Fibroblast of peridontal ligament (primary cell): Measurements from ENCODE around the gene RIPOR2.
A peak's percentile ranks its signal among the peaks of the same experiment; 100 is the strongest.
"Not testable (repeated sequence)": the region's sequence is repeated elsewhere in the genome, so short reads cannot be mapped to it uniquely, and the experiment has no call there.

ENCODE experiments used
- DNase-seq: peaks from one replicate; pipeline ENCODE4 v3.0.0-alpha.2; 2010; ENCODE audit errors: extremely low read depth

RIPOR2 gene

DNA sequence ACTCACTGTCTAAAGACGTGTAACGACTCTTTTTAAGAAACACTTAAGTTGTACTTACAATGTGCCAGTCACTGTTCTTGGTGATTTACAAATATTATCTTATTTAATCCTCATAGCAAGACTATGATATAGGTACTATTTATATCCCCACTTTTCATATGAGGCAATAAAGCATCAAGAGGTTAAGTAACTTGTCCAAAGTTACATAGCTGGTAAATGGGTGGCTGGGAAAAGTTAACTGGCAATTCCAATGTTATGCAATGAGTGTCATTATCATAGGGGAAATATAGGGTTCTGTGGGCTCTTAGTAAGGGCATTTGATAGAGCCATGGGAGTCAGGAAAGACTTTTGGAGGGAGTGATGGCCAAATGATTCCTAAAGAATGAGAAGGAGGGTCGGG, 21.4 kb upstream of the RIPOR2 start:
- no peak for DNase-seq

DNA sequence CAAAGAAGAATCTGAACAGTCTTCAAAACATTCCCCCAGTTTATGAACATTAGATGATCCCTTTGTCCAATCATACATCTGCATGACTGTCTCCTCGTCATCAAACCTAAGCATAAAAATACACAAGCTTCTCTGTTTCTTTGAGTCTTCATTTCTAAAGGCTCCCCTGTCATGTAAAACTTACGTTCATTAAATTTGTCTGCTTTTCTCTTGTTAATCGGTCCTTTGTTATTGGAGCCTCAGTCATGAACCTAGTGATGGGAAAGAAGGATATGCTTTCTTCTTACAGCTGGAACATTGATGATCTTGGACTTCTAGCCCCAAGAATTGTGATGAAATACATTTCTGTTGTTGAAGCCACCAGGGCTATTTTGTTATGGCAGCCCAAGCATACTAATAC, 18.0 kb upstream of the RIPOR2 start:
- DNase-seq = no peak

DNA sequence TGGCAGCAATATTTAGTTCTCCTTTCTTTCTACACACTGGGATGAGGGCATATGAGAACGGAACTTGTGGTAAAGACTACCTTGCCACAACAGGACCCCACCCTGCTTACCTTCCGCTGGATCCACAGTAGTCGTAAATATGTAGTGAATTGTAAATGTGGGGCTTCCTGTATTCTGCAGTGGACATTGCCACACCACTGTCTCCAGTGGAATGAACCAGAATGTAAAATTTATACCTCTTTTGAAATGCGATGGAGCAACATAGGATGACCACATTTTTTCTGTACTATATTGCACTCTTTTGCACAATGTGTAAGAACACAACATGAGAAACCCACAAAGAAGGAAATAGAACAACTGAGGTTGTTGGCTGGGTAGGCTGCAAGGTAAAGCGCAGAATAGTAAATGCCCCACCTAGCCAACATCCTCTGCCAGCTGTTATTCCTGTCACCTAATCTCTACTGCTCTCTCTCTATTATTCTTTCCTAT, 16.1 kb upstream of the RIPOR2 start:
- no peak for DNase-seq

DNA sequence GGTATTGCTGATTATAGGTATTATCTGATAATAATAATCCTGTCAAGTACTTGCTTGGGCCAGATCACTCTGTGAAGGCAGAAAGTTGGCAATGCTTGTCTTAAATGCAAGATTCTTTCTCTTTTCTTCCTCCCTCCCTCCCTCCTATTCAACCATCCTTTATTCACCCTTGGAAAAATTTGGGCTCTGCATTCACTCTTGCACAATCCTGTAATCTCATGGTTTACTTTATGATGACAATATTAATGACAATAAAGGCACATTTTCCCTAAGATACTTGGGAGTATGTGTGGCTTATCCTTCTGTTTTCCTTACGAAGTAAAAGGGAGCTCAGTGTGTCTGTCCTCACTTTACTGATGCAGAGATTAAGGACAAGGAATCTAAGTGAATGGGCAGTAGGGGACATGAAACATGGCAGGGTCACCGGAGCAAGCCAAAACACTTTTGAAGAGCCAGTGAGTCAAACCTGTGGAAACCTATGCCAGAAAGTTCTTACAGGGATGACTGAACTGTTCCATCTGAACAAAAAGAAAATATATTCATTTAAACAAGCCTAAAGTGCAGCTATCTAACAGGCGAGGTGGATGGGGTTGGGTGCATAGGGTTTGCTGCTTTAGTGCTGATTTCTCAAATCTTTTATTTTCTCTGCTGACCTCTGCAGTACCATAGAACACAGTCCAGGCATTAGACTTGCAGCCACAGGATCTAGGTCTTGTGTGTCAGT, 14.6 kb upstream of the RIPOR2 start:
- DNase-seq = no peak

DNA sequence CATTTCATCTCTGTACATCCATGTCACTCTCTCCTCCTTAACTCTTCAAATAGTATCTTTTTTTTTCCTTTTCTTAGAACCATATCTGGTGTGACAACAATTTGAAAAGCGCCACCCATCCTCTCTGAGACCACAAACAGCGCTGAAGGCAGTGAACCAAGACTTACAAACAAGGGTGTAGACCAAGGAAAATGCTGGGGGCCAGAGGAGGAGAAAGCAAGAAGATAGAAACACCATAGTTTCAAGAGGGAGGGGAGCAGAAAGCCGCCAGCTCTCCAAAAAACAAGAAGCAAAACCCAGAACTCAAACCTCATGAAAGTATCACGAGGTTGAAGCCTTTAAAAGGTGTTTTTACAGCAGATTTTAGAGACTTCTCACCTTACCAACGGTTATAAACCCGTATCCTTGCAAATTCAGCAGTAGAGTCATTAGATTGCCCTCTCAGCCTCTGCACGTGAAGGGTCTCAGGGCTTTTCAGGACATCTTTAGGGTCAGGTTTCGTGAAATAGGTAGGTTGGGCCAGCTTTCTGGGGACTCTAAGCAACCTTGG, 13.3 kb upstream of the RIPOR2 start:
- DNase-seq = no peak

DNA sequence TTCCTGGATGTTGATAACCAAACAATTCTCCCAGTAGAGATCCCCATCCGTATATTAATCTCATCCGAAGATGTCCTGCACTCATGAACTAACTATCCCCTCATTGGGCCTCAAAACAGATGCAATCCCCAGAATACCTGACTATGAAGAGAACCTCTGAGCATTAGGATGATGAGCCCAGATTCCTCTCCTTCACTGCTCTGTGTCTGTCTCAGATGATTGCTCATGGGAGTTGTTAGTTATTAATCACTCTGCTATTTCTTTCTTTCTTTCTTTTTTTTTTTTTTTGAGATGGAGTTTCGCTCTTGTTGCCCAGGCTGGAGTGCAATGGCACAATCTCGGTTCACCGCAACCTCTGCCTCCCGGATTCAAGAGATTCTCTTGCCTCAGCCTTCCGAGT, 12.5 kb upstream of the RIPOR2 start:
- DNase-seq = not testable (repeated sequence)

DNA sequence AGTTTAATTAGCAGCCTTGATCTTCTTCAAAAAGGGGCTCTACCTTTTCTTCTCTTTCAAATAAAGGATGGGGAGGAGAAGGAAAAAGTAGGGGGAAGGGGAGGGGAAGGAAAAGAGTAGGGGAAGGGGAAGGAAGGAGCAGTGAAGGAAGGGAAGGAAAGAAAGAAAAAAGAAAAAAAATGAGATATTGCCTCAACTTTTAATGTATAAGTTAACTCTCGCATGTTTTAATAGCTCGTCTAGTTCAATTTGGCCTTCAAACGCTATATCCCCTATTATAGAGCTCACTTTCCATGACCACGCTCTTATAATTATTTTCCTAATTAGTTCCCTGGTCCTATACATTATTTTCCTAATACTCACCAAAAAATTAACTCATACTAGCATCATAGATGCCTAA, 11.9 kb upstream of the RIPOR2 start:
- no peak for DNase-seq

DNA sequence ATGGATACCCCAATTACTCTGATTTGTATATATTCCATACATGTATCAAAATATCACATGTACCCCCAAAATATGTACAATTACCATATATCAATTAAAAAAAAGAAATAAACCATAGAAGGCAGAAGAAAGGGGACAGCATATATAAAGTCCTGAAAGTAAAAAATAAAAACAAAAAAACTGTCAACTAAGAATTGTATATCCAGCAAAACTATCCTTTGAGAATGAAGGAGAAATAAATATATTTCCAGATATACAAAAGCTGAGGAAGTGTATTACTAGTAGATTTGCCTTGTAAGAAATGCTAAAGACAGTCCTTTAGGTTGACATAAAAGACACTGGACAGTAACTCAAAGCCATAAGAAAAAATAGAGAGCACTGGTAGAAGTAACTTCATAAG, 9.3 kb upstream of the RIPOR2 start:
- DNase-seq = no peak

DNA sequence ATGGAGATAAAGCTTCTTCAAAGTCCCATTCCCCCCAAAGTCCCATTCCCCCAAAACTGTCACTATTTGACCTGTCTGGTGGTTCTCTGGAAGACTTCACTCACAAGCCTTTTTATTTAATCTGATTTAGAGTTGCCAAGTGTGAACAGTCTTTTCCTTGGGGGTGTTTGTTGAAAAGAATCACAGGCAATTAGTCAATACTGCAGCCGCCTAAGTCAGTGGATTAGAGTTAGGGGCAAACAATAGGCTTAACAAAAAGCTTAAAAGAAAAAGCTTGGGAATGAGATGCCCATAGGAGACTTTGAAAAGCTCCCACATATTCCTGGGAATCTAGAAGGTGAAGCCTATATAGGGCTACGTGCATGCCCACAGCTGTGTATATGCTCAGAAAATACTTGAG, 8.0 kb upstream of the RIPOR2 start:
- no peak for DNase-seq

DNA sequence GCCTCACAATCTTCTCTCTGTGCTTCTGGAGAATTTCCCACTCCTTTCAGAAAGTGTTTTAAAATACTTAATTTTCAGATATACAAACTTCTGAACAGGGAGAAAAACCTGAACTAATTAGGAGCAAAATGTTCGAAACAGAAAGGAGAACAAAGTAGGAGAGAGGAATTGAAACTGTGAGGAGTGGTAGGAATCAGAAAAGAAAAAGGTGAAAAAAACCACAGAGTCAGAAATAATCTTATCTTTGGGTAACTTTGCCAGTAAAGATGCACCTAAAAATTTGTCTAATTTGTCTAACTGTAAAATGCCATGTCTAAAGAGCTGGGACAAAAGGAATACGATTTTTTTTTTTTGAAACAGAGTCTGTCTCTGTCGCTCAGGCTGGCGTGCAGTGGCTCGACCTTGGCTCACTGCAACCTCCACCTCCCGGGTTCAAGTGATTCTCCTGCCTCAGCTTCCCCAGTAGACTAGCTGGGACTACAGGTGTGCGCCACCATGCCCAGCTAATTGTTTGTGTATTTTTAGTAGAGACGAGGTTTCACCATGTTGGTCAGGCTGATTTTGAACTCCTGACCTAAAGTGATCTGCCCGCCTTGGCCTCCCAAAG, 4.7 kb upstream of the RIPOR2 start:
- no peak for DNase-seq

DNA sequence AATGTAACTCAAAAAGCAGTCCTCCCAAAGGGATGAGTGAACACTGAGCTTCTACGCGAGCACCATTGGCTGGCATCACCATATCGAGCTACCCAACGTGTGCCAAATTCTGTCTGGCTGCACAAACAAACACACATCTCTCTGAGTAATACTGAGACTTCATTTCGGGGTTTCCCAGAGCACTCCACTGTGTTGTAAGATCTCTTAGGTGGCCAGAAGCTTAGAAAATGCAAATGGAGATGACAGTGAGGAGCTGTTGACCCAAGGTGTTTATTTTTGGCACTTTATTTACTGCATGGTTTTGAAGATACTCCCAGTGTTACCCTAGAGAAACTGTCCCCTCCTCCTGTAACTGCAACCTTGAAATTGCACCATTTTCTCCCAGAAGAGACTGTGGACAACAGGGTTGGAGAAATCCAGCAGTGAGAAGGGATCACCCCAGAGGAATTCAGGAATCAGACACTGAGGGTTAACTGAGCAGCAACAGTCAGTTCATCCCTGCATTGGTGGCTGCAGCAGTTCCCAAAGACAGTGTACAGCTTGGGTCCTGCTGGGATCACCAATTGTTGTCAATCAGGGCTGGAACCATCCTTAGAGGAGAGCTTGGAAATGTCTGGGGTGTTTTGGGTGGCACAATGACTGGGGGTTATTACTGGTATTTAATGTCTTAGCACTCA, 1.0 kb upstream of the RIPOR2 start:
- DNase-seq = no peak

DNA sequence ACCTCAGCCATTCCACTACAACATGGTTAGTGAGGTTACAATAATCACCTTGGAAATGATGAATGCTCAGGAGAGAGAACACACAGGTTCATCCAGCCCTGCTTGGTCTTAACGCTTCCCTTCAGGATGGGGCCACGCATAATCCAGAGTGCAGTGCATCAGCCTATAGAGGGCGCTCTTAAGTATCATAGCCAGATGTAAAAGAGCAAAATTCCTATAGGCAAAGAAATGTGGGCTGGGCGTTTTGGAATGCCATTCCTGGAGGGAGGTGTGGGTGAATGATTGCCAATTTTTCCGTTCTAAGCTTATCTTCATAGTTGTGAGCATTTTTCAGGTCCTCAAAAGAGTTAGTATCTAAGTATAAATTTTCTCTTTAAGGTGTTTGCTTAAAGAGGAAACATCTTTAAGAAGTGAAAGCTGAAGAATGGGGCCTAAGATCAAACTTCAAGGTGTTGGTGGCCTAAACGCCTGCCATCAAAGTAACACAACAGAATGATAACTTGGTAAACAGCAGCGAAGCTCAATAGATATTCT, 1.8 kb downstream of the RIPOR2 start:
- DNase-seq = no peak

DNA sequence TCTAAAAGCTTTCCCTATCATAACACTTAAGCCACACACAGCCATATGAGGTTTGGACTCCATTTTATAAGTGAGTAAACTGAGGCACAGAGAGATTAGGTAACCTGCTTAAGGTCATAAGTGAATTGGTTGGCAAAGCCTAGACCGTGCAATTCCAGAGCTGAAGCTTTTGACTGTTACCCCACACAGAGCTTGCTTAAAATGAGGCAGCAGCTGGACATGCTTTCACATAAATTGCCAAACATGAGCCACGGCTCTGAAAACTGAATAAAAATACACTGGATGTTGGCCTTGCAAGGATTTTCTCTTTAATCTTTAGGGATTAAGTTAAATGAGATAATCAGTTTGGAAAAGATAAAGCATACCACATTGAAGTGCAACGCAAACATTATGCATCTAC, 2.5 kb downstream of the RIPOR2 start:
- no peak for DNase-seq

DNA sequence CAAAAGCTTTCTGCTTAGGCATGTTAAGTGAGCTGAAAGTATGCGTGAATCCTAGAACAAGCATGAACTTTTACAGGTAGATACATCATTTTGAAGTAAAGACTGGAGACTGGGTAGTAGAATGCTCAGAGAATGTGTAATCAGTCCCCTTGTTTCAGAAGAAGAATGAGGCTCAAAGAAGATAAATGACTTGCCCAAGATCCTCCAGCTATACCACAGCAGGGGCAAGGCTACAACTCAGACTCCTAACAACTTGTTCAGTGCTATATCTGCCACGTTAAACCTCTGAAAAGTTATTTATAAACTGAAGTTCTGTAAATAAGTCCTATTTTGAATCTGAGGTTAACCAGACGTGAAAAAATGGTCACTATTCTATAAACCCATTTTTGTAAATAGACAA, 2.9 kb downstream of the RIPOR2 start:
- no peak for DNase-seq

DNA sequence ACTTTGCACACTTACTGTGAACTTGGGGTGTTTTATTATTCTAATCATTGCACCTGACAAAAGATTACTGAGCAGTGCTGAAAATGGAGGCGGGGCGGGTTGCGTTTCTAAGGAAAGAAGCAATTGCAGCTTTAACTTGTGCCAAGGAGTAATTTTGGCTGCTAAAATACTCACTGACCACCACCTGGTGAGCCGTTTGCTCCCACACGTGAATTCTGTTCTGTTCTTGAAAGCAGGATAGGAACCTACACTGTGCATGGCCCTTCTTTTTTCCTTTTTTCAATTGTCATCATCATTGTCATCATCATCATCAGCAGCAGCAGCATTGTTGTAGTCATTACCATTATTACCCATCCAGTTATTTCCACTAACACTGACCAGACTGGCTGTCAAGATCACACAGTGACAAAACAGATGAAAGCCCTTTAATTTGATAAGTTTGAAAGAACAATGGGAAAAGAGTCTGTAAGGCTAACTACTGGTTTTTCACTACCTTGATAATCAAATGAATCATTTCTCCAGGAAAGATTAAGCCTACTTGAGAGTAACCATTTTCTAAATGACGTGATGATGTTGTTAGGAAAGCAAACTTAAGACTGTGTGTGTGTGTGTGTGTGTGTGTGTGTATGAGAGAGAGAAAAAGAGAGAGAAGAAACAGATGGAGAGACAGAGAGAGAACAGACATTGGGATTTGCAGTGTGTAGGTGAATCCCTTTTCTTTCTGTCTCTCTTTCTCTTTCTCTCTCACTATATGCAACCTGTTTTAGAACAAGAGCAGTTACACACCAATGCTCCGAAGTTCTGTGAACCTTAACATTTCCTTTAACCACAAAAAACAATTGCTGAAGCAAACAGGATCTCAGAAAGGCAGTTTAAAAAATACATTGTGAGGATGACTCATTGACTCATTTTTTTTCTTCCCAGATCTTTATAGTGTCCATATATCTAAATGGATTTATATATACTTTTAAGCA, 3.8 kb downstream of the RIPOR2 start:
- DNase-seq = no peak

DNA sequence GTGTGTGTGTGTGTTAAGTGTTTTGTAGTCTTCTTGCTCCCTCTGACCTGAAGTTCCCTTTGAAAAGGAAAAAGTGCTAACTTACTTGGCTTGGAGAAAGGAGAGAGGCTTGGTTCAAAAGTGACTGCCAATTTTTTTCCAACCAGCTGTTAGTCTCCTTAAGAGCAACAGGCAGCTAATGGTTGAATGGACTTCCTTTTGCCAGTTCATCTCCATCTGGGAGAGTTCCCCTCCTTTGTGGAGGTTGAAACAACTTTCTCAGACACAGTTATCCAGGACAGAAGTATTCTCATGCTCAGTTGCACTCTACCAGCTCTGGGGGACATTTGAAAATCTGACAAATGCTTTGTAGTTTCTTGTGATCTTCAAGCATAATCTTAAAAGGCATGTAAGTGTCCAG, 4.5 kb downstream of the RIPOR2 start:
- DNase-seq = no peak

DNA sequence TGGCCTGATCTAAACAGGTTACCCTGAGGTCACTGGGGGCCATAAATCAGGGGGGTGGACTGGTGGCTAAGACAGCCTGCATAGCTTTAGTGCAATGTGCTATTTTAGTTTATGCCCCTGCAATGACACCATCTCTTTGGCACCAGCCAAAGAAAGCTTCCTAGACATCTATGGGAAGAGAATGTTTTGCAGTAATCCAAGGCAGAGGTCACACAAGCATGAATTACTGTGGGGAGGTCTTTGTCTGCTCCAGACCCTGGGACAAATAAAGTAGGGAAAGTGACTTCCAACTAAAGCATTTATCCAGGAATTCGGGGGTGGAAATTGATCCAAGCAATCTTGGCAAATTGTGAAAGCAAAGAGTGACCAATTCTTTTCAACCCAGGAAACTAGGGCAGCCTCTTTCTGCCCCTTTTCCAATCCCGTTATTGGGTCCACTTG, 5.3 kb downstream of the RIPOR2 start:
- DNase-seq = peak; percentile 23

DNA sequence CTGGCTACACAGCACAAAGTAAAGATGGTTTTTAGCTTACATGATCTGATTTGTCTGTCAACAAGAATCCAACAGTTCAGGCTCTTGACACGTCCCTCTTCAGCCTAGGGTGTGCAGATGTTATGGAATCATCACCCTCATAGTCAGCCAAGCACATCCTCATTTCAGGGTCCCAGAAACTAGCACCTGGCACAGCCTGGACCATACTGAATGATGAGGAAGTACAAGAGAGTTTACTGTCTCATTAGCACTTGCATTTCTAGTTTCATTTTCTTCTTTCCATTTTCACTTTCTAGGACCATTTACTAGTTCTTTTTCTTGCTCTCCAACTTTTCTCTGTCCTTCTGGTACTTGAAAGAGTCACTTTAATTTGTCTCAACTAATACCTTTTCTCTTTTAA, 6.5 kb downstream of the RIPOR2 start:
- no peak for DNase-seq

DNA sequence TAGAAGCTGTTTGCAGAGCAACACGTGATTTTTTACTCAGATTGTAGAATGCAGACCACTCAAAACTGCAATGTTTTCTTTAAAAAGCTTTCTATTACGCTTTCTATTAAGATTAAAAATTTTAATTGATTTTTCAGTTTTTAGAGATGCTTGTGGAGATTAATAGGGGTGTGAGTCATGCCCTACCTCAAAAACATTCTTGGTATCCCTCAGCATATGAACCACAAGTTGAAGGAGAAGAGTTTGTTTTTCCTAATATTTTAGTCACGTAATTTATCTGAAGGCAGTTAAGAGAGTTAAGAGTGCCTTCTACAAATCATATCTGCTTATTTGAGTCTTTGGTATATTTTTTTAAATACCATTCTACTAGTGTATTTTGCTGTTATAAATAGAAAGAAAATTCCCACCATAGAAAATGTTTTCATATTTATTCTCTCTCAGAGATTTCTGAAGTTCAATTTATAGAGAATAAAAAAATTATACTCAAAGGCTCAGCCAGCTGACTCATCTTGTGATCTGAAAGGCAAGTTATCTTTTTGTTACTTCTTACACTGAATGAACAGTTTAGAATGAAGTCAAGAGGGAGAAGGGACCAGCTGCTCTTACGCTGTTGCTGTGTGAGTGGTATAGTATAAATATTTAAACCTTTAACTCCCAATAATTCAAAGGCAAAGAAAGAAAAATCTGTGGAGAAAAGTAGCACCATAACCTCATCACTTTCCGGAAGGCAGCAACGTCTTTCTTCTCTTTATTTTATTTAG, 7.6 kb downstream of the RIPOR2 start:
- DNase-seq = no peak

DNA sequence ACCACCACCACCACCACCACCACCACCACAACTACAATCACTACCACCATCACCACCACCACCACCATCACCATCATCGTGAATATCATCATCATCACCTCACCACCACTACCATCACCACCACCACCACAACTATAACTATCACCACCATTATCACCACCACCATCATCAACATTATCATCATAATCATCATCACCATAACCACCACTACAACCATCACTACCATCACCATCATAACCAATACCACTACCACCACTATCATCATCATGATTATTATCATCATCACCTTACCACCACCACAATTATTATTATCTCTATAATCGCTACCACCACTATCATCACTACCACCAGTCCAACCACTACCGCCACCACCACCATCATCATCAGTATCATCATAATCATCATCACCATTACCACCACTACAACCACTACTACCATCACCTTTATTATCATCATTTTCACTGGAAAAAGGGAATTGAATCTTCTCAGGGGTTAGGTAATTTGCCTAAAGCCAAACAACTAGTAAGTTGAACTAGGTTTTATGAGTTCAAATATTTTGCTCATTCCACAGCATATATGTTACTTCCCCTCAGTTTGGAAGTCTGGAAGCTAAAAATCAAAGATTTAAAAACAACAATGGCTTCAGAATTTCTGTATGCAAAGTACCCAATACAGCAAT, 8.3 kb downstream of the RIPOR2 start:
- no peak for DNase-seq
